ENCODE measurements around the gene GATA5. TPM values are rescaled to one million over a fixed set of nuclear protein-coding genes. Genes with fewer than 3 reads are reported as not detected.
A peak's percentile ranks its signal among the peaks of the same experiment; 100 is the strongest.

Gene GATA5, protein sequence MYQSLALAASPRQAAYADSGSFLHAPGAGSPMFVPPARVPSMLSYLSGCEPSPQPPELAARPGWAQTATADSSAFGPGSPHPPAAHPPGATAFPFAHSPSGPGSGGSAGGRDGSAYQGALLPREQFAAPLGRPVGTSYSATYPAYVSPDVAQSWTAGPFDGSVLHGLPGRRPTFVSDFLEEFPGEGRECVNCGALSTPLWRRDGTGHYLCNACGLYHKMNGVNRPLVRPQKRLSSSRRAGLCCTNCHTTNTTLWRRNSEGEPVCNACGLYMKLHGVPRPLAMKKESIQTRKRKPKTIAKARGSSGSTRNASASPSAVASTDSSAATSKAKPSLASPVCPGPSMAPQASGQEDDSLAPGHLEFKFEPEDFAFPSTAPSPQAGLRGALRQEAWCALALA
- 0.12 and 0.25 TPM in 2 replicates for total RNA-seq (2022)
- Bru-seq, nascent RNA, result percentile 10 among the genes with signal in this experiment
- BruChase-seq, experiment 1, labeled RNA remaining after a 2-hour chase, result percentile 15 among the genes with signal in this experiment
- percentile 11 among the genes with signal in this experiment for BruChase-seq, experiment 2, labeled RNA remaining after a 6-hour chase
- long read RNA-seq, result 0 reads

DNA sequence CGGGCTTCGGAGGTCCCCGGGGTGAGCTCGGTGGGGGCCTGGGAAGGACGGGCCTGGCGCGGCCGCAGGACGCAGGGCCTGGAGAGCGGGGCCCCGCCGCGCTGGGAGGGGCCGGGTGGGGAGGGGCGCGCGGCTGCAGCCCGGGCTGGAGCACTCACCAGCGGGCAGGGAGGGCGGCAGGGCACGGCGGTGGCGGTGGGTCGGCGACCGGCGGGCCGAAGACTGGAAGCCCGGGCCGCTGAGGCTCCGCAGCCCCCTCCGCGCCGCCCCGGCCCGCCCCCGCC, at the start of gene GATA5:
GATA5 (minus strand) TSS at position 224 of the 284 bp plus-strand sequence. CDS start 474 bp downstream, outside the sequence.
- Mint-ChIP-seq H3K27ac (ENCODE audit: unreplicated experiment) (peak within 1 kb of the TSS; percentile 72), H3K9me3 (ENCODE audit: unreplicated experiment) (peaks cover 11% of the 10 kb centered on the region), H3K4me1 (ENCODE audit: low read depth, unreplicated experiment) (peaks cover 46% of the 10 kb centered on the region), H3K36me3 (ENCODE audit: insufficient read depth, unreplicated experiment) (peaks cover 6% of the 10 kb centered on the region), H3K27me3 (ENCODE audit: insufficient read depth, unreplicated experiment) (no peaks in the 10 kb centered on the region), H3K4me3 (ENCODE audit: unreplicated experiment) (no peak within 1 kb of the TSS)
- no peaks in the 10 kb centered on the region for H3K27me3 ChIP-seq (replicated peaks; ENCODE audit: control insufficient read depth, insufficient read depth, low read length)
- intact Hi-C loops (cut with micrococcal nuclease; ENCODE audit: unreplicated experiment), result no loop called here
- peaks cover 47% of the 10 kb centered on the region for H3K4me1 ChIP-seq
- no peaks in the 10 kb centered on the region for H3K36me3 ChIP-seq (ENCODE audit: control insufficient read depth, insufficient read depth, low read length)
- TF ChIP-seq, protein P1, sequence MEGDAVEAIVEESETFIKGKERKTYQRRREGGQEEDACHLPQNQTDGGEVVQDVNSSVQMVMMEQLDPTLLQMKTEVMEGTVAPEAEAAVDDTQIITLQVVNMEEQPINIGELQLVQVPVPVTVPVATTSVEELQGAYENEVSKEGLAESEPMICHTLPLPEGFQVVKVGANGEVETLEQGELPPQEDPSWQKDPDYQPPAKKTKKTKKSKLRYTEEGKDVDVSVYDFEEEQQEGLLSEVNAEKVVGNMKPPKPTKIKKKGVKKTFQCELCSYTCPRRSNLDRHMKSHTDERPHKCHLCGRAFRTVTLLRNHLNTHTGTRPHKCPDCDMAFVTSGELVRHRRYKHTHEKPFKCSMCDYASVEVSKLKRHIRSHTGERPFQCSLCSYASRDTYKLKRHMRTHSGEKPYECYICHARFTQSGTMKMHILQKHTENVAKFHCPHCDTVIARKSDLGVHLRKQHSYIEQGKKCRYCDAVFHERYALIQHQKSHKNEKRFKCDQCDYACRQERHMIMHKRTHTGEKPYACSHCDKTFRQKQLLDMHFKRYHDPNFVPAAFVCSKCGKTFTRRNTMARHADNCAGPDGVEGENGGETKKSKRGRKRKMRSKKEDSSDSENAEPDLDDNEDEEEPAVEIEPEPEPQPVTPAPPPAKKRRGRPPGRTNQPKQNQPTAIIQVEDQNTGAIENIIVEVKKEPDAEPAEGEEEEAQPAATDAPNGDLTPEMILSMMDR (IDR thresholded peaks at IDR 0.05; ENCODE audit: insufficient read depth in 1 of 2, low read depth in 1 of 2, low read length in 1 of 2, severe bottlenecking in 1 of 2, unreplicated experiment in 1 of 2), result no peak
- ChIA-PET POLR2A (interaction anchor here (0.6 kb wide), 1 partner anchor 329 kb away, joined by 3 read pairs; the partner anchor contains the start of gene OGFR), CTCF (interaction anchor here (0.6 kb wide), 1 partner anchor 48 kb away, joined by 3 read pairs; the partner anchor contains the start of gene RBBP8NL)
- no peak for DNase-seq
- no peaks in the 10 kb centered on the region for H3K9me3 ChIP-seq
- BruUV-seq (replicated peaks), result no TSS peak
- H3K4me3 ChIP-seq (ENCODE audit: low read depth, low read length), result no peak within 1 kb of the TSS

DNA sequence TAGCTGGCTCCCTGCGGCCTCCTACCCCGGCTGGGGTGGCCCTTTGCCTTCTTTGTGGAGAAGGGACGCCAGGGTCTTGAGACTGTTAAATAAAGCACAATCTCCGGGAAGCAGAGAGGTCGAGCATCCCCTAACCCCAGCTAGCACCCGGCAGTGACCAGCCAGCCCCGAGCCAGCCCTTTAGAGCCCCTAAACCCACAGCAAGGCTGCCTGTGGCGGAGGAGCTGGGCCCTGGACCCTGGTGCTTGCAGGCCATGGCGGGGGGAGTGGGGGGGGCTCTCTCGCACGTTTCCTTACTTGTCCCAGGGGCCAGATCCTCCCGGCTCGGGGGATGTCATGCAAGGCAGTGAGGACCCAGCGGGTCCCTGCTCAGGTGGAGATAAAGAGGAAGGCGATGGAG, 49.2 kb upstream of the GATA5 start:
- TF ChIP-seq, protein P1 (IDR thresholded peaks at IDR 0.05; ENCODE audit: insufficient read depth in 1 of 2, low read depth in 1 of 2, low read length in 1 of 2, severe bottlenecking in 1 of 2, unreplicated experiment in 1 of 2), result no peak
- intact Hi-C loops (cut with micrococcal nuclease; ENCODE audit: unreplicated experiment), result no loop called here
- H3K4me3 Mint-ChIP-seq (ENCODE audit: unreplicated experiment), result no peak overlapping the region
- no peak for DNase-seq
- H3K9me3 Mint-ChIP-seq (ENCODE audit: unreplicated experiment), result no peaks in the 10 kb centered on the region
- H3K36me3 Mint-ChIP-seq (ENCODE audit: insufficient read depth, unreplicated experiment), result no peaks in the 10 kb centered on the region
- H3K4me3 ChIP-seq (ENCODE audit: low read depth, low read length), result no peak overlapping the region
- POLR2A ChIA-PET, result no interaction called here
- no peak overlapping the region for H3K27ac Mint-ChIP-seq (ENCODE audit: unreplicated experiment)
- H3K4me1 ChIP-seq, result peaks cover 27% of the 10 kb centered on the region
- no peaks in the 10 kb centered on the region for H3K9me3 ChIP-seq
- no peaks in the 10 kb centered on the region for H3K27me3 ChIP-seq (replicated peaks; ENCODE audit: control insufficient read depth, insufficient read depth, low read length)
- H3K27me3 Mint-ChIP-seq (ENCODE audit: insufficient read depth, unreplicated experiment), result no peaks in the 10 kb centered on the region
- H3K4me1 Mint-ChIP-seq (ENCODE audit: low read depth, unreplicated experiment), result peaks cover 18% of the 10 kb centered on the region
- no peaks in the 10 kb centered on the region for H3K36me3 ChIP-seq (ENCODE audit: control insufficient read depth, insufficient read depth, low read length)
- CTCF ChIA-PET, result interaction anchor here (0.7 to 1.6 kb wide), 3 partner anchors 25 to 857 kb away, joined by 3 to 13 read pairs (median 12); no protein-coding TSS in a partner anchor
- BruUV-seq (replicated peaks), result no TSS peak

DNA sequence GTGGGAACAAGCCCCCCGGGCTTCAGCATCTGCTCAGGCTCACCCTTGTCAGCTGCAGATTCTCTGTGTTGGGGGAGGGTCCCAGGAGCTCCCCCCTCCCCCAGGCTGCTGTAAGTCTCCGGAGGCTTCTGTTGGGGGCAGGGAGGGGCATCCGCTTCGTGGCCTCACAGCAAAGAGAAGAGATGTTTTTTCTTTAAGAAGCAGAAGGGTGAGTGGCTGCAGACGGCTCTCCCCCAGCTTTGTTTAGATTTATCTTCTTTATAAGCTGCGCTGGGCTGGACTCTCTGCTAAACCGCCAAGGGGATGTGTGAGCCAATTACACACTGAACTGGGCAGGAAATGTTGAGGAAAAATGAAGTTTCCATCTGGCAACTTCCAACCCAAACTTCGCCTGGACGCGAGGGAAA, 48.7 kb upstream of the GATA5 start:
- BruUV-seq (replicated peaks), result no TSS peak
- Mint-ChIP-seq H3K27me3 (ENCODE audit: insufficient read depth, unreplicated experiment) (no peaks in the 10 kb centered on the region), H3K27ac (ENCODE audit: unreplicated experiment) (no peak overlapping the region), H3K9me3 (ENCODE audit: unreplicated experiment) (no peaks in the 10 kb centered on the region), H3K4me1 (ENCODE audit: low read depth, unreplicated experiment) (peaks cover 13% of the 10 kb centered on the region), H3K4me3 (ENCODE audit: unreplicated experiment) (no peak overlapping the region), H3K36me3 (ENCODE audit: insufficient read depth, unreplicated experiment) (no peaks in the 10 kb centered on the region)
- TF ChIP-seq, protein P1 (IDR thresholded peaks at IDR 0.05; ENCODE audit: insufficient read depth in 1 of 2, low read depth in 1 of 2, low read length in 1 of 2, severe bottlenecking in 1 of 2, unreplicated experiment in 1 of 2), result no peak
- Histone ChIP-seq H3K4me3 (ENCODE audit: low read depth, low read length) (no peak overlapping the region), H3K27me3 (replicated peaks; ENCODE audit: control insufficient read depth, insufficient read depth, low read length) (no peaks in the 10 kb centered on the region), H3K9me3 (no peaks in the 10 kb centered on the region), H3K4me1 (peaks cover 22% of the 10 kb centered on the region), H3K36me3 (ENCODE audit: control insufficient read depth, insufficient read depth, low read length) (no peaks in the 10 kb centered on the region)
- intact Hi-C loops (cut with micrococcal nuclease; ENCODE audit: unreplicated experiment), result no loop called here
- no peak for DNase-seq
- POLR2A ChIA-PET, result no interaction called here
- CTCF ChIA-PET, result interaction anchor here (0.7 to 1.8 kb wide), 4 partner anchors 24 to 857 kb away, joined by 3 to 13 read pairs (median 8); no protein-coding TSS in a partner anchor

Measured in Caco-2 (cell line).